Body of pancreas (tissue), 4 donors: ENCODE results near the gene MMADHC.

Experiments
- POLR2A ChIP-seq, 3 donors: fragments of 450-650 bp; IDR thresholded peaks; one replicate each; pipeline ENCODE4 v1.6.1; 2016; ENCODE audit warnings: antibody characterized with exemption in 3 of 3, mild to moderate bottlenecking in 2 of 3
- TF ChIP-seq, protein P1 (sequence below), 7 experiments: fragments of 450-650 bp in 4 of 7; fragments of 200-600 bp in 3 of 7; sonication (generic) in 3 of 7; IDR thresholded peaks; one replicate each; pipeline ENCODE4 v1.5.1; 2016 to 2019; ENCODE audit warnings: antibody characterized with exemption in 7 of 7

GRCh38 chr2:149544692-149545091, 42.9 kb downstream of the MMADHC start:
- TF ChIP-seq, protein P1, sequence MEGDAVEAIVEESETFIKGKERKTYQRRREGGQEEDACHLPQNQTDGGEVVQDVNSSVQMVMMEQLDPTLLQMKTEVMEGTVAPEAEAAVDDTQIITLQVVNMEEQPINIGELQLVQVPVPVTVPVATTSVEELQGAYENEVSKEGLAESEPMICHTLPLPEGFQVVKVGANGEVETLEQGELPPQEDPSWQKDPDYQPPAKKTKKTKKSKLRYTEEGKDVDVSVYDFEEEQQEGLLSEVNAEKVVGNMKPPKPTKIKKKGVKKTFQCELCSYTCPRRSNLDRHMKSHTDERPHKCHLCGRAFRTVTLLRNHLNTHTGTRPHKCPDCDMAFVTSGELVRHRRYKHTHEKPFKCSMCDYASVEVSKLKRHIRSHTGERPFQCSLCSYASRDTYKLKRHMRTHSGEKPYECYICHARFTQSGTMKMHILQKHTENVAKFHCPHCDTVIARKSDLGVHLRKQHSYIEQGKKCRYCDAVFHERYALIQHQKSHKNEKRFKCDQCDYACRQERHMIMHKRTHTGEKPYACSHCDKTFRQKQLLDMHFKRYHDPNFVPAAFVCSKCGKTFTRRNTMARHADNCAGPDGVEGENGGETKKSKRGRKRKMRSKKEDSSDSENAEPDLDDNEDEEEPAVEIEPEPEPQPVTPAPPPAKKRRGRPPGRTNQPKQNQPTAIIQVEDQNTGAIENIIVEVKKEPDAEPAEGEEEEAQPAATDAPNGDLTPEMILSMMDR (IDR thresholded peaks at IDR 0.05), result no peak
- TF ChIP-seq POLR2A (IDR thresholded peaks at IDR 0.05), result no peak
